Neutrophil (primary cell): Measurements from ENCODE around the gene CCT8L2.
"Not testable (repeated sequence)": the region's sequence is repeated elsewhere in the genome, so short reads cannot be mapped to it uniquely, and the experiment has no call there.

Experiments
- H3K27ac ChIP-seq: fragments of 200-600 bp; sonication (generic); 2 replicates; pipeline ENCODE4 v1.5.1; 2016; ENCODE audit warnings: mild to moderate bottlenecking, moderate library complexity
- H3K27me3 ChIP-seq: fragments of 200-600 bp; sonication (generic); 2 replicates; pipeline ENCODE4 v1.6.0; 2016; ENCODE audit warnings: mild to moderate bottlenecking
- H3K36me3 ChIP-seq: fragments of 200-600 bp; sonication (generic); 2 replicates; pipeline ENCODE4 v1.5.1; 2017
- H3K4me1 ChIP-seq, 2 experiments: fragments of 200-600 bp in 1 of 2; sonication (generic) in 1 of 2; 1 replicate in 1 of 2; 2 replicates in 1 of 2; pipeline versions ENCODE4 v1.5.1 to v1.6.1; 2013 to 2016; ENCODE audit warnings: low read depth in 1 of 2, low read length in 1 of 2, mild to moderate bottlenecking in 1 of 2, moderate library complexity in 1 of 2; ENCODE audit not compliant: control insufficient read depth in 1 of 2, insufficient read depth in 1 of 2
- H3K4me3 ChIP-seq, 2 experiments: fragments of 200-600 bp in 1 of 2; sonication (generic) in 1 of 2; 1 replicate in 1 of 2; 2 replicates in 1 of 2; pipeline ENCODE4 v1.5.1; 2013 to 2016; ENCODE audit warnings: low read depth in 1 of 2, low read length in 1 of 2, mild to moderate bottlenecking in 1 of 2, moderate library complexity in 1 of 2
- H3K9me3 ChIP-seq: fragments of 200-600 bp; sonication (generic); 2 replicates; pipeline ENCODE4 v1.5.1; 2016
- CTCF ChIP-seq: fragments of 200-600 bp; sonication (generic); IDR thresholded peaks from 2 replicates; pipeline ENCODE4 v1.5.1; 2016; ENCODE audit warnings: antibody characterized with exemption

Gene CCT8L2

GRCh38 chr22:16586170-16586569 is 6.4 kb downstream of the CCT8L2 start:
- H3K9me3 ChIP-seq, result no peaks in the 10 kb centered on the region
- H3K4me3 ChIP-seq, result no peak overlapping the region
- no peaks in the 10 kb centered on the region for H3K36me3 ChIP-seq
- H3K27ac ChIP-seq, result no peak overlapping the region
- no peak for TF ChIP-seq CTCF
- peaks cover 5% of the 10 kb centered on the region for H3K27me3 ChIP-seq
- H3K4me1 ChIP-seq, result no peaks in the 10 kb centered on the region

GRCh38 chr22:16580872-16581271 is 11.7 kb downstream of the CCT8L2 start:
- H3K9me3 ChIP-seq, H3K4me1 ChIP-seq, H3K4me3 ChIP-seq, H3K36me3 ChIP-seq, H3K27ac ChIP-seq: not testable (repeated sequence)
- H3K27me3 ChIP-seq, result peaks cover 11% of the 10 kb centered on the region

- not testable (repeated sequence) for H3K36me3 ChIP-seq, H3K27me3 ChIP-seq, H3K4me3 ChIP-seq, H3K27ac ChIP-seq, H3K9me3 ChIP-seq, H3K4me1 ChIP-seq
These were observed 23.3 kb downstream of the CCT8L2 start for GRCh38 chr22:16569240-16569834.

GRCh38 chr22:16568425-16568758 is 24.2 kb downstream of the CCT8L2 start:
- no peak overlapping the region for H3K4me3 ChIP-seq
- H3K4me1 ChIP-seq, result no peaks in the 10 kb centered on the region
- H3K9me3 ChIP-seq, result no peaks in the 10 kb centered on the region
- TF ChIP-seq CTCF, result no peak
- H3K27me3 ChIP-seq, result peaks cover 7% of the 10 kb centered on the region
- H3K36me3 ChIP-seq, result no peaks in the 10 kb centered on the region
- H3K27ac ChIP-seq, result no peak overlapping the region

GRCh38 chr22:16567617-16568424 is 24.8 kb downstream of the CCT8L2 start:
- H3K27me3 ChIP-seq, H3K36me3 ChIP-seq, H3K9me3 ChIP-seq, H3K27ac ChIP-seq, H3K4me1 ChIP-seq, H3K4me3 ChIP-seq: not testable (repeated sequence)

- not testable (repeated sequence) for H3K36me3 ChIP-seq, H3K4me1 ChIP-seq, H3K4me3 ChIP-seq, H3K9me3 ChIP-seq, H3K27ac ChIP-seq, H3K27me3 ChIP-seq
These were observed 26.0 kb downstream of the CCT8L2 start for GRCh38 chr22:16566421-16567151.

- H3K4me1 ChIP-seq, H3K27me3 ChIP-seq, H3K4me3 ChIP-seq, H3K27ac ChIP-seq, H3K36me3 ChIP-seq, H3K9me3 ChIP-seq: not testable (repeated sequence)
These were observed 26.8 kb downstream of the CCT8L2 start for GRCh38 chr22:16565585-16566420.

GRCh38 chr22:16564837-16565584 is 27.6 kb downstream of the CCT8L2 start:
- not testable (repeated sequence) for H3K36me3 ChIP-seq, H3K27me3 ChIP-seq, H3K4me3 ChIP-seq, H3K9me3 ChIP-seq, H3K4me1 ChIP-seq, H3K27ac ChIP-seq
